GM21723 (cell line): ENCODE data around the gene LUC7L3.

ENCODE experiments used
- ATAC-seq: cut with Tn5 transposase; IDR thresholded peaks from one replicate; pipeline ENCODE4 v1.9.1; 2021; ENCODE audit warnings: mild to moderate bottlenecking, moderate library complexity; ENCODE audit not compliant: unreplicated experiment

LUC7L3 gene

DNA sequence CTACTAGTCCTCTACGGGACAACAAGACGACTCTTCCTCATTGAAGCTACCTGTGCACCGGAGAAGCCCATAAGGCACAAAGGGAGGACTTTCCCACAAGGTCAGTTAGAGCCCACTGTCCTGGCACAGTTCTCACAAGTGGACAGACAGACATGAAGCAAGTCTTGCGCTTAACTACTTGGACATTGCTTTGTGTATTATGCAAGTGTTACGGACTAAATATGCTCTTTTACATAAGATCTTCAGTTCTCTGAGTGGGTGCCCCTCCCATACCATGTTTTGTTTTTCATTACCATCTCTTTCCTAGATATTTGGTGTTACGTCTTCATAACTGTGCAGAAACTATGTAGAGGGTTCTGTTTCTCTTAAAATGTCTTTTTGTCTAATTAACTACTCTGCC, 29.8 kb downstream of the LUC7L3 start:
- no peak for ATAC-seq

GRCh38 chr17:50754521-50754920, 35.1 kb downstream of the LUC7L3 start:
- no peak for ATAC-seq

- ATAC-seq = no peak
Measured at GRCh38 chr17:50758524-50758923, 39.1 kb downstream of the LUC7L3 start.

DNA sequence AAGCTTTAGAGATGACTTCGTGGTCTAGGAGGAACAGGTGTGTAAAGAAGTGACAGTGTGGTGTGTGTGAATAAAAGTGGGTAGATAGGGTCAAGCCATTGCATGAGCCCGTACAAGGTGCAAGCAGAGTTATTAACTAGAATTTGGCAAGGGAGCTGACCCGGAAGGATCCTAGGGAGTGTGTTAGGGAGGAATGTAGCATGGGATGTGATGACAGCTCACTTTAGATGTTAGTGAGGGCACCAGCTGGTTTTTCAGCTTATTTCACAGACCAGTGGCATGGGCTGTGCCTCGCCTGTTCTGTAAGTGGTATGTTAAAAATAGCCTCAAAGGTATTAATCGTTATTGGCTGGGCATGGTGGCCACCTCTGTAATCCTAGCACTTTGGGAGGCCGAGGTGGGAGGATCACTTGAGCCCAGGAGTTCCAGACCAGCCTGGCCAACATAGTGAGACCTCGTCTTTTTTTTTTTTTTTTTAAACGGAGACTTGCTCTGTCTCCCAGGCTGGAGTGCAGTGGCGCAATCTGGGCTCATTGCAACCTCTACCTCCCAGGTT, 39.7 kb downstream of the LUC7L3 start:
- ATAC-seq = no peak

DNA sequence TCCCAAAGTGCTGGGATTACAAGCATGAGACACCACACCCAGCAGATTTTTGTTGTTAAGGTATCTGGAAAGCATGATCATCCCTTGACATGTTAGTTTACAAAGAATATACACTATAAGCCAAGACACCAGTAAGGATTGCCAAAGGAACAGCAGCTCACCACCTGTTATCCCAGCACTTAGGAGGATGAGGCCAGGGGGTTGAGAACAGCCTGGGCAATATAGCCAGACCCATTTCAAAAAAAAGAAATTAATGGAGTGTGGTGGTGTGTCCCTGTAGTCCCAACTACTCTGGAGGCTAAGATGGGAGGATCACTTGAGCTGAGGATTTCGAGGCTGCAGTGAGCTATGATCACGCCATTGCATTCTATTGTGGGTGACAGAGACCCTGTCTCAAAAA, 42.8 kb downstream of the LUC7L3 start:
- ATAC-seq = no peak

GRCh38 chr17:50763716-50764475, 44.5 kb downstream of the LUC7L3 start:
- ATAC-seq = no peak

GRCh38 chr17:50764734-50765149, 45.3 kb downstream of the LUC7L3 start:
- ATAC-seq = no peak

- peak; percentile 61 for ATAC-seq
Measured at GRCh38 chr17:50765454-50766221, 46.2 kb downstream of the LUC7L3 start.

DNA sequence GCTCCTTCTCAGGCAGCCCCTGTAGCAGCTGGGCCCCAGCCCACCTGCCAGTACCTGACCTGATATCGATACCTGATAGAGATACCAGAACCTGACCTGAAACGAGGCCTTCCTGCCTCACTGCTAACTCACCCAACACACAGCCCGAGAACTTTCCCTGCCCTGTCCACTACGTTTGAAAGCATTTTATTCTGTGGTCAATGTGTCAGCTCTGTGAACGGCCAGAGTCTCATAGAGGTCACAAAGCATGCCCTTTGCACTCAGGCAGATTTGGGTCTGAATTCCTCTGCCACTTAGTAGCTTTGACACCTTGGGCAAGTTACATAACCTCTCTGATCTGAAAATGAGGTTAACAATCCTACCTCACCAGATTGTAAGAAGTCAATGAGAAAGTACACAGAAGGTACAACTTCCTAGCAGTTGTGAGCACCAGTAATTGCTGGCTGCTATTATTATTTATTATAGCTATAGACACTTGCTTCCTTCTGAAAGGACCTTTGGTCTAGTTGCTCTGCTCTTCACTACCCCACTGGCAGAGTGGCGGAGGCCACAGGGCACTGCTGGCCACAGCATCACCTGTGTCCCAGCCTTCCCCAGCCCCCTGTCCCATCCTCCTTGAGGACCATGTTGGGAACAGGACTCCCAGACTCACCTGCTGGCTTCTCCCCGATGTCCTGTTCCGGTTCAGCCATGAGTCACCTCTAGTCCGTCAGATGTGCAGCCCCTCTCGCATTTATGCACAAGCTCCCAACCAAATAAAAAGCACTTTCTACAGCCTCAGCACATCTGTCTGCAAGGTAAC, 47.0 kb downstream of the LUC7L3 start:
- no peak for ATAC-seq

DNA sequence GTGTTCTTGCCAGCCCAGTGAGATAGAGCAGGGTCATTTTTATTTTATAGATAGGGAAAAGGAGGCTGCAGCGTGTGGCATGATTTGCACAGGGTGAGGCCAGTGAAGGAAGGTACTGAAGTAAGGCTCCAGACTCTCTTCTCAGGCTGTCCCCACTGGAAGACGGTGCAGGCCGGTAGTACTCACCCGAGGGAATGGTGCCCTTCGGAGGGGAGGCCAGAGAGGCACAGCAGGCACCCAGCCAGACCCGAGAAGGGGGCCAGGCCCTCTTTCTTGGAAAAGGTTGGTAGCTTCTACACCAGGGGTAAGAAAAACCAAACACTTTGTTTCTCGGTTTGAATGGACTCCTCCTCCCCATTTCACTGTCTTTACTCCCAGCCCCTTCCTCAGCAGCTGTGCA, 47.6 kb downstream of the LUC7L3 start:
- ATAC-seq = no peak

GRCh38 chr17:50767446-50767845, 48.0 kb downstream of the LUC7L3 start, which contains the start of gene ANKRD40CL:
ANKRD40CL (minus strand) TSS chr17:50767518; CDS start chr17:50766913, 605 bp downstream.
- ATAC-seq = no peak

- ATAC-seq = no peak
Measured at GRCh38 chr17:50768346-50768761, 49.0 kb downstream of the LUC7L3 start.

- no peak for ATAC-seq
Measured at GRCh38 chr17:50769884-50770283, 50.5 kb downstream of the LUC7L3 start.

GRCh38 chr17:50770346-50770745, 50.9 kb downstream of the LUC7L3 start:
- no peak for ATAC-seq

GRCh38 chr17:50771991-50772785, 52.8 kb downstream of the LUC7L3 start:
- no peak for ATAC-seq

DNA sequence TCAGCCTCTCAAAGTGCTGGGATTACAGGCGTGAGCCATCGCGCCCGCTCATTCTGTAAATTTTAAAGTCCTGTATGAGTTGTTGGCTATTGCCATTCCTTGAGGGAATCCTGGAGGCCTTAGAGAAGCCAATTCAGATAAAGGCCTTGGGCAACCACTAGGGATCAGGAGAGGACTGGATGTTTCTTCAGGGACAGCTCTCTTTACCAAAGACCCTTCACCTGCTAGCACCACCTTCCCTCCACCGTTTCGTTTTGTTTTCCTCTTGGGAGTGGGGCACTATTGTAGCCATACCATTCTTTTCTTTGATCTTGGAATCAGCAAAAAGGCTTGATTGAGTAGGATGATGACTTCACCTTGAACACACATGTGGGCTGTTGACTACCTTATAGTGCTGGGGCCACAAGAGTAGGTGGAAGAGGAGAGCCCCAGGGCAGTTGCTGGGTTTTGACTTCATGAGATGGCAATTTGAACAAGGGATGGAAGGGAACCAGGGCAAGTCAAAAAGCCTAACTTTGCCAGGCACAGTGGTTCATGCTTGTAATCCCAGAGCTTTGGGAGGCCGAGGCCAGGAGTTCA, 54.9 kb downstream of the LUC7L3 start:
- ATAC-seq = no peak

GRCh38 chr17:50775926-50776325, 56.5 kb downstream of the LUC7L3 start:
- no peak for ATAC-seq

DNA sequence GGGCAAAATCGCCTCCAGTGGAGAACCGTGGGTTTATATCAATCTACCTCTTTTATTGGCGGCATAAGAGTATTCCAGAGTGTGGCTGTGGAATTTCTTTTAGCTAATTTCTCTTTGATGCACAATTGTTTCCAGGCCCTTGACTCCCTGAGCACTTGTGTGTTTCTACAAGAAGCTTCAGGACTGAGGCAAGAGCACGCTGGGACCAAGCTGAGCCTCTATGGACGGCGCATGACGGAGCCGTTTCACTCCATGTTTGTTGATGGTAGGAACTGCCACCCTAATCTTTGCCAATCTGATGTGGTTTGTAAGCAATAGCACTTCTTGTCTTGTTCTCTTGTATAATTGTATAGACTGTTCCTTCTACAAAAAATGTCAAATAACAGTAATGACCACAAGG, 59.1 kb downstream of the LUC7L3 start:
- ATAC-seq = no peak

GRCh38 chr17:50778988-50779387, 59.6 kb downstream of the LUC7L3 start:
- no peak for ATAC-seq
